EH (cell line): Measurements from ENCODE around the gene ARHGAP12.

Source experiments
- DNase-seq: peaks from one replicate; pipeline ENCODE4 v3.0.0-alpha.2; 2015; ENCODE audit warnings: low read depth

Gene ARHGAP12

DNA sequence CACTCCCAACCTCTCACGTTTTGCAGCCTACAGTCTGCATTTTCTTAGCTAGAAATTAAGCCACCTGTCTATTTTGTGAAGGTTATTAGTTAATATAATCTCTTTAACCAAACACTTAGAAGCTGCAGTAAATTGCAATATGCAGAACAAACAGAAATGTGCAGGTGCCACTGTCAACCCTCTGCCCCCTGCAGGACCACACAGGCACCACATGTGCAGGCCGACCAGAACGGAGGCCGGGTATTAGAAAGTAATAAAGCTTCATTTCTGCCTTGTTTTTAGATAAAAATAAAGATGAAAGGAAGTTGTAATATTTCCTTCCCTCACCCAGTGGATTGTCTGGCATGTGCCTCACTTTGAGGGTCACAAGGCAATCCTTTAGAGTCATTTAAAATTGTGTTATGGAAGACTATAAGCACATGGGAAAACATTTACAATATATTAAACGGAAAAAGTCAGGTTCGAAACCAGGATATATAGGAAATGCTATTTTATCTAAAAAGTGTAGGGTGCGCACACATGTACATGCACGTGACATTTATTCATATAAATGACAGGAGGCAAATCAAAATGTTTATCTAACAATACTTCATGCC is 158.2 kb downstream of the ARHGAP12 start:
- no peak for DNase-seq

DNA sequence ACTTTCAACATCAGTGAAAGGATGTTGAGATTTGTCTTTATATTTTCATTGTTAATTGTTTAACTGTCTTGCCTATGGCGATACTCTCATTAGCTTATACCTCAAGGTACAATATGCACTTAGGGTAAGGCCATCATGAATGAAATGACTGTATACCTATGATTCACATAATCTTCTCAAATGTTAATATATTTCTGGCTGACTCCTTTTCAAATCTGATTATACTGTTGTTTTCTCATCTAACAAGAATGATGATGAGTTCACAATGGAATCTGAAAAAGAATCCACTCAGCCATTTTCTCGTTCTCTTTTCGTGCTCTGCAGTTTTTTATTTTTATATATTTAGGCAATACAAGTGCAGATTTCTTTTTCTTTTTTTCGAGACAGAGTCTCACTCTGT is 159.1 kb downstream of the ARHGAP12 start:
- DNase-seq, result peak; percentile 87

DNA sequence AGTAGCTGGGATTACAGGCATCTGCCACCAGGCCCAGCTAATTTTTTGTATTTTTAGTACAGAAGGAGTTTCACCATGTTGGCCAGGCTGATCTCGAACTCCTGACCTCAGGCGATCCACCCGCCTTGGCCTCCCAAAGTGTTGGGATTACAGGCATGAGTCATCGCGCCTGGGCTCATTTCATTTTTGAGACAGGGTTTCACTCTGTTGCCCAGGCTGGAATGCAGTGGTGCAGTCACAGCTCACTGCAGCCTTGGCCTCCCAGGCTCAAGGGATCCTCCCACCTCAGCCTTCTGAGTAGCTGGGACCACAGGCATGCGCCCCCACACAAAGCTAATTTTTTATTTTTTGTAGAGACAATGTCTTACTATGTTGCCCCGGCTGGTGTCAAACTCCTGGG is 159.7 kb downstream of the ARHGAP12 start:
- peak; percentile 90 for DNase-seq

DNA sequence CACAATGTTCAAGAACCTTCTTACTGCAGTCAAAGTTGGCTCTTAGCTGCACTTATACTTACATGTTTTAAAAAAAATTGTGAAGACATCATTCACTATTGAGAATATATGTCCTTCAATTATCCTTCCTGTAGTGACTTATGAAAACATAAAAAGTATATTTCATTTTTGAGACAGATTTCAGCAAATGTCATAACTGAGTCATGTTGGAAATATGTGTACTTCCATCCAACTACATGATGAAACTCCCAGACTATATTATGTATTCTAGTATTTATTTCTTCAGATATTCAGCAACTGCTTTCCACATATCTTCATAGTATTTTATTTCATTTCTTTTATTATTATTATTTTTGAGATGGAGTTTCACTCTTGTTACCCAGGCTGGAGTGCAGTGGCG is 160.2 kb downstream of the ARHGAP12 start:
- peak; percentile 66 for DNase-seq

DNA sequence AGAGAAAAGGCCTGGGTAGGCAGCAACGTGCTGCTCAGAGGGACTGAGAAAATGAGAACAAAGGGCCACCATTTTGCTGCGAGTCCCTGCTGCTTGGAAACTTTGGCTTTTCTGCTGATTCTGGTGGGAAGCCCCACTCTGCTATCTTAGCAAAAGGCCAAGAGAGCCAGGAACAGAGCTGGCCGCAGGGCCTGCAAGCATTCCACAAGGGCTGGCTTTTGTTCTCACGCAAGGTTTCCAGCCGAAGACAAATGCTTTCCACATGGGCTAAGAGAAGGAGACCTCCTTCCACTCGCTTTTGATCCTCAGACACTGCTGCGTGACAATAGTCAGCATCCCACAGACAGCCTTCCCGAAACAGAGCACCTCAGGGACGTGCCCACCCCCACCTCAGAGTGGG is 163.1 kb downstream of the ARHGAP12 start:
- DNase-seq, result peak; percentile 70

DNA sequence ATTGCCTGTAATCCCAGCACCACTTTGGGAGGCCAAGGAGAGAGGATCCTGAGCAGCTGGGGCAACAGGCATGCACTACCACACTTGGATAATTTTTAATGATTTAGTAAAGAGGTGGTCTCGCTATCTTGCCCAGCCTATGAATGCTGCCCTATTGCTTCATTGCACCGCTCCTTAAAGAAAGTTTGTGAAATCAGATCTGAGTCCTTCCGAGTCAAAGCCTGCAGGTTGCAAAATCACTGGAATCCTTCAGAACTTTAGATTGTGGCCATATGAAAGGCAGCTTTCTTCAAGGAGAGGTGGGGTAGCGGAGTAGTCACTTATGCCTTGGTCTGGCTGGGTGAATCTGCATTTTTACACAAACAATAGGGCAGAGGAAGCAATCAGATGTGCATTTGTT is 166.3 kb downstream of the ARHGAP12 start:
- no peak for DNase-seq

DNA sequence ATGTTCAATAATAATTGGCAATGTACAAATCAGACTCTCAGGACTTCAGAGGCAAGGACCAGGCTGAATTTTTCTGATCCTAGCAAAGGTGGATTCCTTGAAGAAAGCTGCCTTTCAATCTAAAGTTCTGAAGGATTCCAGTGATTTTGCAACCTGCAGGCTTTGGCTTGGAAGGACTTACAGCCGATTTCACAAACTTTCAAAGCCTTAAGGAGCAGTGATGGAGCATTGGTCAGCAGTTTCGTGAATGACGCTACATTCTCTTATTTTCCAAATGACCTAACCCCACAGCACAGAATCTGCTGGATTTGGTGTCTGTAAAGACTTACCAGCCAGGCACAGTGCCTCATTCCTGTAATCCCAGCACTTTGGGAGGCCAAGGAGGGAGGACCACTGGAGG is 167.5 kb downstream of the ARHGAP12 start:
- DNase-seq, result no peak

DNA sequence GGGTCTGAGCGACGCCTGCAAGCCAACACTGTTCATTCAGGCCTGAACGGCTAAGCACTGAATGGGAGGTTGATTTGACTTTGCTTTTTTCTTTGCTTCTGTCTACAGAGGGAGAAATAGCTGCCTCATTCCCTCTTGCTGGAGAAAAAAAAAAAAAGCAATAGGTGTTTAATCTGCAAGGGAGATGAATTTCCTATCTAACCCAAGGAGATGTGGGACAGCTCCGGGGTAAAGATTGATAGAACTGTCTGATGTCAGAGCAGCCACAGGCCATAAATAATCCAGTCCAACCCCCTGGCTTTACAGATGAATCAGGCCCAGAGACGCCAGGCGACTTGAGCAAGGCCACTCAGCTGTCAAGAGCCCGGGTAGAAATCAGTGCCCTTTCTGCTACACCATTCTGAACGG is 168.0 kb downstream of the ARHGAP12 start:
- DNase-seq, result no peak

DNA sequence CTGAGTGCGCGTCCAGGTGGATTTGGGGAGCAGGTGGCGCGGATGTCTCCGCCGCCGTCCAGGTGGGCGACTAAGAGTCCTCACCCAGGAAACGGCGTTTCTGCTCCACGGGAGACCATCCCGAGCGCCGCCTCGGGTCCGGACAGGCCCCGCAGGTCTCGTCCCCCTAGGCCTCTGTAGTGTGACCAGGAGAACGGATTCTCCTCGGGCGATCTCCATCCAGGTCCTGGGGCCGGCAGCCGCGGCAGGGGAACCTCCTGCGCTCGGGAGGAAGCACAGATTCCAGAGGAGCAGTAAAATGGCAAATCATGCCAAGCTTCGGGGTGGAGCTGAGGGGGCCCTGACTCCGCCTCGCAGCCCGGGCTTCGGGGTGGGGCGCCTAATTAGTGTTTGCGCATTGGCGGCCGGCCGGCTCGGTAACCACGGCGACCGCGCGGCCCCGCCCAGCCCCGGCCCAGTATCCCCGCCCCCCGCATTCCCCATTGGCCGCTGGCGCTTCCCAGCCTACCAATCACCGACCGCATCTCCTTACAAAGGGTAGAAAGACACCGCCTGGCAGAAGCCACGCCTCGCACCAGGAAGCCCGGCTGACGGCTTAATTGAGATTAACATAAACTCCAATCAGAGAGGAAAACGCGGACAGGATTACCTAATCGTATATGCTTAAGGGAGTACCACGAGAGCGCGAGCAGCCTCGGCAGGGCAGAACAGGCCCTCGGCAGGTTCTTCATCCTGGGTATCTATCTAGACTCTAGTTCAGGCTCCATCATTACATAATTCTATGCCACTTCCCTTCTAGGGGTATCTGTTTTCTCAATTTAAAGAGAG is 168.6 kb downstream of the ARHGAP12 start:
- peak; percentile 99 for DNase-seq

DNA sequence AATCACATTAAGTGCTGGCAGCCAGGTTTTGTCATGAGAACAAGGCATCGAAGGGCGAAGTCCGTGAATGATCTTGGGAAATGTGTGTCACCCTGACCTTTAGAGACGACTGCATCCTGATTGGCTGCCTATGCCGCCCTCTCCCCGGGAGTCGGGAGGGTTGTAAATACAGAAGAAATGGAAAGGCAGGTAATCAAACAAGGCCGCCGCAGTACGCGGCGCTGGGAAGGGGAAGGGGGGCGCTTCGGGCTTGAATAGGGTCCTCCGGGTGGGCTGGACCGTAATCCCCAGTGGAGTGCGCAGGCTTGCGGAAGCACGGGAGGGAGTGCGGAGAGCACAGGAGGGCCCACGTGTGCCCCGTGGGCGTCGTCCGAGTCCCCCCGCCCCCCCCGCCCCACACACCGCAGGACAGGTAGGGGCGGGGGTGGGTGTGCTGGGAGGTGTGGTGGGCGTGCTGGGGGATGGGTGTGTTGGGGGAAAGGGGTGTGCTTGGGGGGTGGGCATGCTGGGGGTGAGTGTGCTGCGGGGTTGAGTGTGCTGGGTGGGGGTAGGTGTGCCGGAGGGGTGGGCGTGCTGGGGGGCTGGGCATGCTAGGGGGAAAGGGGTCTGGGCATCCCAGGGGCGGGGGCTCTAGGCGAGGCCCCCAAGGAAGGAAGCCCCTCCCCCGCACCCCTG is 169.4 kb downstream of the ARHGAP12 start:
- DNase-seq, result peak; percentile 46

DNA sequence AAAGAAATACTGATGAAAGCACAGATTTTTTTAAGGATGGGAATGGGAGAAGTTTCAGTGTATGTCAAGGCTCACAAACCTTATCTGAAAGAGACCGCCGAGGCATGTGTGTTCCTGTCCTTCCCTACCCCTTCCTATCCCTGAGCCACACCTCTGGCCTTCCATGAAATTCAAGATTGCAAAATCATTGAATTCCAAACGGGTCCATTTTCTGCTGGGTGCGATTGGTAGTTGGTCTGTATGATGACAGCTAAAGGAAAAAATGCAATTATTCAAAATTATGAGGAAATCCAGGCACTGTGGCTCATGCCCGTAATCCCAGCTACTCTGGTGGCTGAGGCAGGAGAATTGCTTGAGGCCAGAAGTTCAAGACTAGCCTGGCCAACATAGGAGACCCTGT is 170.1 kb downstream of the ARHGAP12 start:
- DNase-seq, result peak; percentile 68

DNA sequence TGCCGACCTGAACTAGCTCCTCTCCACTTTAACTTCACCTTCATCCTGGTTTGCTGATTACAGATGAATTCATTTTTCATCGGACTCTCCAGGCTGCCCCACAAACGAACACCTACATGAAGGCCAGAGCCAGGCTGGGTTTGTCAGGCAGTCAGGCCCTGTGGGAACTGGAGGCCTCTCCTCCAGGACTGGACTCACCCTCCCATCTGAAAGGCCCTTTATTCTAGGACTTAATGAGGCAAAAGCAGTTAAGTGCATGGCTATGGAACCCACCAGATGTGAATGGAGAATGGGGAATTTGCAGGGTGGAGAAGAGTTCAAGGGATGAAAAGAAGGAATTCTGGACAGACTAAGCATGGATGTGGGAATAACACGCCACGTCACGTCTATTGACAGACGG is 170.8 kb downstream of the ARHGAP12 start:
- DNase-seq, result peak; percentile 20

DNA sequence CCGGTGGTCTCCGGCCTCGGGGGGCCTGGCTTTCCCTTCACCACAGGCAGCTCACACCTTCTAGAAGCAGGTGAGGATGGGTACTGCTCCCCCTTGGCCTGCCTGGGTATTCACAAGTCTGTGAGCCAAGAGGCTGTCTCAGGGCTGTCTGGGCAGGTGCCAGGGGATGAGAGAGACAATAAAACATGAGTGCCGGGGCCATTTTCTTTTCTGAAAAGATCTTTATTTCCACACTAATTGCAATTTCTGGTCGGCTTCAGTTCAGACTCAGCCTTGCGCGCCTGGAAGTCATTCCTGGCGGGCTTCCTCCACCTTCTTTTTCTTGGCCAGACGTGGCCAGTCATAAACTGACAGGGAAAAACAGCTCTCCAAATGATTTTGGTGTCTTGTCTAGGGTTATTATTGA is 171.2 kb downstream of the ARHGAP12 start:
- peak; percentile 36 for DNase-seq

DNA sequence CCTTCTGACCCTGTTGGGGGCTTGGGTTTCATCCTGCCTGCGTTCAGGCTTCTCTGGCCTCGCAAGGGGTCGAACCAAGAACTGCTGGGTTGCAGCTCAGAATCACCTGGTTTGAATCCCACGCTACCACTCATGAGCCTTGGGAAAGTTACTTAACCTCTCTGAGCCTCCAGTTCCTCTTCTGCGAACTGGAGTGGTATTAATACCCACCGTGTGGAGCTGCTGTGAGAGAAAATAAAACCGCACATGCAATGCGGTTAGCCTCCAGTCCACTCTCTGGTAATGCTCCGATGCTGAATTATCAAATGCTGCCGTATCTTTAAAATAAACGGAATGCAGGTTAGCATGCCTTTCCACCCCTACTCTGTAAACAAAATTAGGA is 171.9 kb downstream of the ARHGAP12 start:
- DNase-seq, result peak; percentile 23

DNA sequence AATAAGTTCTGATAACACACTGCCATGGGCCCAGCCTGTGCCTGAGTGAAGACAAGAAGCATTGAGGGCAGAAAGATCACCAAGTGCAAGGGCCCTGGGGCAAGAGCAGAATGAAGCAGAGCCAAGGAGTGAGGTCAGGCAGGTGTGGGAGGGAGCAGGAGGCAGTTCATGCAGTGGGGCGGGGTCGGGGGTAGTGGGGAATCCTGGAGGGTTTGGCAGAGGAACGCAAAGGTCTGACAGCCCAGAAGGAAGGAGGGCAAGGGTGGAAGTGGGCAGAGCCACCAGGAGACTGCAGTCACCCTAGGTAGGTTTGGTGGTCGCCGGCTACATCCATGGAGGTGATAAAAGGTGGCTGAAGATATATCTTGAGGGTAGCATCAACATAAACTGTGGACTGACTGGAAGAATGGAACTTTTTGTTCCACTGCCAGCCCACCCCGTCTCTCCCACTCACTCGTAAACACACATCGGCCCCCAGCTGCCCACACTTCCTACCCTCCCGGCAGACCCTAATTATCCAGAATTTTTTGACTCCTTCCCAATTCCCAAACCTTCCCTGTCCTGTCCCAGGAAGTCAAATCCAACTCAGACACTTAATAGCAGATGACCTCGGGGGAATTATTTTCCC is 172.4 kb downstream of the ARHGAP12 start:
- no peak for DNase-seq
